22Rv1 (cell line): ENCODE data around the gene CENPP.

Experiments used
- H3K27ac ChIP-seq: fragments of 450-650 bp; 2 replicates; pipeline ENCODE4 v1.5.1; 2017
- CTCF ChIP-seq: fragments of 450-650 bp; IDR thresholded peaks from 2 replicates; pipeline ENCODE4 v1.5.1; 2017; ENCODE audit warnings: mild to moderate bottlenecking
- ZFX ChIP-seq: fragments of 450-650 bp; IDR thresholded peaks from 2 replicates; pipeline ENCODE4 v1.6.1; 2017; ENCODE audit warnings: antibody characterized with exemption, borderline replicate concordance

Gene CENPP

GRCh38 chr9:92377876-92378275 lies 52.1 kb downstream of the CENPP start:
- TF ChIP-seq ZFX (no peak), CTCF (no peak)
- H3K27ac ChIP-seq, result no peak overlapping the region

DNA sequence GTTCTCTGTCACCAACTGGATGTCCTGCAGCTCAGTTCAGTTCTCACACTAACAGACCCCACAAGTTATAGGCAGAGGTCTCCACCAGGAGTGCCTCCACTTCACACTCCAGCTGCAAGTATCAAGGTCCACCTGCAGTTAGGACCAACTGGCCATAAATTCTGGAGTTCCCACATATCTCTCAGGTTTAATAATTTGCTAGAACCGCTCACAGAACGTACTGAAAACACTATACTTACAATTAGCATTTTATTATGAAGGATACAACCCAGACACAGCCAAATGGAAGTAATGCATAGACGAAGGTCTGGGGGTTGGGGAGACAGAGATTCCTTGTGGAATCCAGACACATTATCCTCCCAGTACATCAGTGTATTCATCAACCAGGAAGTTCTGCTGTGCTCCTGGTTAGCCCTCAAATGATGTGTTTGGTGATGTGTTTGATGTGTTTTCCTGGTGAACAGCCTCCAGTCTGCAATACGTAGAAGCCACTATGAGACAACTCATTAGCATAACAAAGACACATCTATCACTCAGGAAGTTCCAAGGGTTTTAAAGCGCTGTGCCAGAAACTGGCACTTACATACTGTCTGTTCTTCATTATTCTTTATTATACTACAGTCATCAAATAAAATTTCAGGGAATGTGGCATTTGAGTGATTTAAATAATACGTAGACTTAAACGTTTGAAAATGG lies 53.3 kb downstream of the CENPP start:
- H3K27ac ChIP-seq, result no peak overlapping the region
- TF ChIP-seq ZFX (no peak), CTCF (no peak)

GRCh38 chr9:92380603-92381002 lies 54.9 kb downstream of the CENPP start:
- no peak overlapping the region for H3K27ac ChIP-seq
- TF ChIP-seq CTCF (no peak), ZFX (no peak)

DNA sequence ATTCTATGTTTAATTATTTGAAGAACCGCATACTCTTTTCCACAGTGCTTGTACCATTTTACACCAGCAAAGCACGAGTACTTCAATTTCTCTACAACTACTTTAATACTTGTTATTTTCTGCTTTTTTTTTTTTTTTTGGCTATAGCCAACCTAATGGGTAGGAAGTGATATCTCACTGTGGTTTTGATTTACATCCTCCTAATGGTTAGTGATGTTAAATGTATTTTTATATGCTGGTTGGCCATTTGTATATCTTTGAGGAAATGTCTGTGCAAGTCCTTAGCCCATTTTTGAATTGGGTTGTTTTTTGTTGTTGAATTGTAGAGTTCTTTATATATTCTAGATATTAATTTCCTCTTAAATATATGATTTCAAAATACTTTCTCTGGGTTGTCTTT lies 56.0 kb downstream of the CENPP start:
- no peak overlapping the region for H3K27ac ChIP-seq
- TF ChIP-seq CTCF, result no peak
- no peak for TF ChIP-seq ZFX

DNA sequence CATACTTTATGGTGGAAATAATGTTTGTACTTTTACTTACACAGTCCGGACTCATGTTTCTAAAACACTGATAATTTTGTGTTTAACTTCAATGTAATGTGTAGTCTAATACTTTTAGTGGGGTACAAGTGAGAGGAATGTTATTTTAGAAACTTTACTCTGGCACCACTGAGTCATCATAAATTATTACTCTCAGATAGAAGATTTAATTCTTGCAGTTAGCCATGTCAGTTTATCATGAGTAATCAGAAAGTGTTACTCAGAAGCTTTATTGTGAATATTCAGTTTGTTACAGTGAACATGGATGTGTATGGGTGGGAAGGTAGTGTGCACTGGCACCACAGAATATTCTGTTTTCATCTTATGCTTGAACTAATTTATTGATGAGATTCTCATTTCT lies 58.6 kb downstream of the CENPP start:
- TF ChIP-seq CTCF (no peak), ZFX (no peak)
- no peak overlapping the region for H3K27ac ChIP-seq

DNA sequence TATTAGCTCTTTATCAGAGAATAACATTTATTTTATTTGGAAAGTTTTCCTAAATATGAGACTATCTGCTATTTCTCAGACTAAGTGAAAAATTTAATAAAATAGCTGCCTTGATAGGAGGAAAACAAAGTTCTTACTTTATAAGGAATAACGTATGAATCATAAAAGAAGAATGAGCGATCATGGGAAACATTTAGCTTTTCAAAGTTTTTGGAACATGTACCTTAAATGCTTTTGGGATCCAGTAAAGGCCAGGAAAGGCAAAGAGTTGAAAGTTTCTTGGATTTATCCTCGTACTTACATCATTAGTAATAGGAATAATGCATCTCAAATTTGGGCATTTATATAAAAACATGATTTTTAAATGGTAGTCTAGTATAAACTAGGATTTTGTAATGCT lies 59.2 kb downstream of the CENPP start:
- no peak overlapping the region for H3K27ac ChIP-seq
- TF ChIP-seq ZFX (no peak), CTCF (no peak)

DNA sequence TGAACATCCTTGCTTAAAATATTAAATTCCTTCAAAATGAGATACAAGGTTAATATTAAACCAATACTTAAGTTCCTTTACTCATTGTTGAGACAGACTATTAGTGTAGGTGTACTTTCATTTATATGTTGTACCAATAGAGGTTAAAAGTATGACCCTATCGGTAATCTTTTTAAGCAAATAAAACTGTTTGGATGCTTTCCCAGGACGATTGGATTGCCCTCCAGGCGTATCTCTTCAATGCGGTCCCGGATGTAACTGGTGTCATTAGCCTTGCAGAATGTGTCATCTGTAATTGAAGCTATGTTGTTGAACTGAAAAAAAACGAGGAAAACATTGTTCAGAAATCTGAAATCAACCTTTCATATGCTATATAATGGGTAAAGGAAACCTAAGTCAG lies 59.7 kb downstream of the CENPP start:
- TF ChIP-seq CTCF (no peak), ZFX (no peak)
- H3K27ac ChIP-seq, result no peak overlapping the region
